K562 (cell line): Measurements from ENCODE around the gene HBM. TPM values are rescaled to one million over a fixed set of nuclear protein-coding genes. Genes with fewer than 3 reads are reported as not detected.

Experiments used
- ARID1B ChIP-seq: fragments of 450-650 bp; IDR thresholded peaks from 2 replicates; pipeline ENCODE4 v1.6.1; 2016; ENCODE audit warnings: antibody characterized with exemption, mild to moderate bottlenecking, inconsistent platforms
- CXXC5 ChIP-seq: fragments of 250-450 bp; sonication (Bioruptor Pico); IDR thresholded peaks from 2 replicates; pipeline ENCODE4 v1.8.0; 2022; ENCODE audit warnings: inconsistent platforms, mild to moderate bottlenecking, moderate library complexity
- DACH1 ChIP-seq: fragments of 450-650 bp; IDR thresholded peaks from 2 replicates; pipeline ENCODE4 v1.6.1; 2018; ENCODE audit not compliant: partially characterized antibody
- DPF2 ChIP-seq: fragments of 450-650 bp; IDR thresholded peaks from 2 replicates; pipeline ENCODE4 v1.6.1; 2016
- GATAD2A ChIP-seq: fragments of 450-650 bp; IDR thresholded peaks from 2 replicates; pipeline ENCODE4 v1.6.1; 2017
- KDM1A ChIP-seq, 2 experiments: fragments of 450-650 bp; IDR thresholded peaks; 2 replicates each; pipeline ENCODE4 v1.6.1; 2016; ENCODE audit warnings: mild to moderate bottlenecking in 2 of 2
- NFE2 ChIP-seq: IDR thresholded peaks from 2 replicates; pipeline ENCODE4 v1.6.1; 2014; ENCODE audit warnings: antibody characterized with exemption, low read depth
- PHF21A ChIP-seq: fragments of 450-650 bp; IDR thresholded peaks from 2 replicates; pipeline ENCODE4 v1.6.1; 2017; ENCODE audit warnings: low read depth, borderline replicate concordance
- PURB ChIP-seq: sonication (generic); formaldehyde crosslinking; IDR thresholded peaks from 2 replicates; pipeline ENCODE4 v1.9.0; 2021; ENCODE audit warnings: low read depth, mild to moderate bottlenecking, missing genetic modification reagents
- RCOR1 ChIP-seq, 2 experiments: IDR thresholded peaks; 2 replicates each; pipeline ENCODE4 v1.6.1; 2012; ENCODE audit warnings: low read depth in 2 of 2, low read length in 2 of 2, borderline replicate concordance in 1 of 2, improper control_type of control experiment in 1 of 2
- TBL1XR1 ChIP-seq, 2 experiments: IDR thresholded peaks; 2 replicates each; pipeline ENCODE4 v1.6.1; 2012; ENCODE audit warnings: improper control_type of control experiment in 2 of 2, low read length in 2 of 2, mild to moderate bottlenecking in 1 of 2
- ZFX ChIP-seq: sonication (generic); formaldehyde crosslinking; IDR thresholded peaks from 2 replicates; pipeline ENCODE4 v1.8.0; 2022; ENCODE audit warnings: mild to moderate bottlenecking, missing genetic modification reagents, moderate library complexity
- ZNF212 ChIP-seq: fragments of 450-650 bp; formaldehyde crosslinking; IDR thresholded peaks from 2 replicates; pipeline ENCODE4 v1.4.0; 2020; ENCODE audit warnings: mild to moderate bottlenecking
- polyA plus RNA-seq, 8 experiments: library from polyadenylated mRNA; depleted of rRNA in 4 of 8; stranded (reverse) in 5 of 8; unstranded in 3 of 8; fragments of >200 nt; fragmentation: Nextera tagmentation in 2 of 8; fragmentation: Illumina TruSeq in 1 of 8; extraction: Ambion mirVana in 2 of 8; extraction: Trizol in 1 of 8; gene quantifications; 2 replicates each; pipeline versions ENCODE4 v1.2.1 to v1.2.3, GENCODE V29; 2011 to 2014; ENCODE audit warnings: inconsistent platforms in 1 of 8, missing spikeins in 1 of 8
- total RNA-seq, 7 experiments: library from RNA; depleted of rRNA in 6 of 7; stranded (reverse); fragments of >200 nt in 6 of 7; fragmentation: Illumina TruSeq in 2 of 7; extraction: Trizol in 2 of 7; gene quantifications; 2 replicates each; pipeline versions ENCODE4 v1.2.1 to v1.2.3, GENCODE V29; 2011 to 2021; ENCODE audit warnings: low replicate concordance in 1 of 7
- TF ChIP-seq, protein P1 (sequence below), 2 experiments: fragments of 450-650 bp; IDR thresholded peaks; 2 replicates each; pipeline ENCODE4 v1.6.1; 2018; ENCODE audit warnings: mild to moderate bottlenecking in 2 of 2, low read depth in 1 of 2; ENCODE audit not compliant: partially characterized antibody in 2 of 2
- TF ChIP-seq, protein P2 (sequence below): sonication (generic); formaldehyde crosslinking; IDR thresholded peaks from 2 replicates; pipeline ENCODE4 v1.8.0; 2022; ENCODE audit warnings: mild to moderate bottlenecking, missing genetic modification reagents
- TF ChIP-seq, protein P3 (sequence below): fragments of 450-650 bp; formaldehyde crosslinking; IDR thresholded peaks from 2 replicates; pipeline ENCODE4 v1.4.0; 2022; ENCODE audit warnings: mild to moderate bottlenecking, moderate library complexity
- TF ChIP-seq, protein P4 (sequence below): fragments of 200-800 bp; sonication (Bioruptor generic); IDR thresholded peaks from 2 replicates; pipeline ENCODE4 v1.6.1; 2017; ENCODE audit warnings: missing genetic modification characterization, missing compliant biosample characterization
- TF ChIP-seq, protein P5 (sequence below): fragments of 250-450 bp; sonication (Bioruptor Pico); IDR thresholded peaks from 2 replicates; pipeline ENCODE4 v1.8.0; 2021; ENCODE audit warnings: moderate library complexity, mild to moderate bottlenecking, inconsistent platforms
- TF ChIP-seq, protein P6 (sequence below): sonication (generic); formaldehyde crosslinking; IDR thresholded peaks from 2 replicates; pipeline ENCODE4 v1.8.0; 2022; ENCODE audit warnings: missing genetic modification reagents, mild to moderate bottlenecking, moderate library complexity, borderline replicate concordance

The HBM gene
- total and polyA plus RNA-seq, 9 of the 15 experiments (the other 6 are each of a cell fraction or from before 2014, with no cell fraction given): not detected

DNA sequence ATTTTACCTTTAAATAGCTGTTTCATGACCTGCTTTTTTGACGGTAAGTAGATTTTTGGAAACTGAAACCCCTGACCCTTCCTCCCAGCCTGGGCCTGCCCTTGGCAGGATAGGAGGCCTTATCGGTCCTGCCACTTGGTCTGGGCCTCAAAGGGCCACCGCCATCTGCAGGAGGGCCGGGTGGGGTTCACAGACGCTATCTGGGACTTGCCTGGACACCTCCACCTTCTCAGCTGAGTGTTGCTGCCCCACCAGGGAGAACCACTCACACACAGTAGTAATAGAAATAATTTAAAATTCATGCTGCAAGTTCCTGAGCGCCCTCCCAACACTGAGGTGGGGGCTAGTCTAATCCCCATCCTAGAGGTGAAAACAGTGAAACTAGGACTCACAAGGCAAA, 22.7 kb upstream of the HBM start (continued):
- TF ChIP-seq, protein P1, sequence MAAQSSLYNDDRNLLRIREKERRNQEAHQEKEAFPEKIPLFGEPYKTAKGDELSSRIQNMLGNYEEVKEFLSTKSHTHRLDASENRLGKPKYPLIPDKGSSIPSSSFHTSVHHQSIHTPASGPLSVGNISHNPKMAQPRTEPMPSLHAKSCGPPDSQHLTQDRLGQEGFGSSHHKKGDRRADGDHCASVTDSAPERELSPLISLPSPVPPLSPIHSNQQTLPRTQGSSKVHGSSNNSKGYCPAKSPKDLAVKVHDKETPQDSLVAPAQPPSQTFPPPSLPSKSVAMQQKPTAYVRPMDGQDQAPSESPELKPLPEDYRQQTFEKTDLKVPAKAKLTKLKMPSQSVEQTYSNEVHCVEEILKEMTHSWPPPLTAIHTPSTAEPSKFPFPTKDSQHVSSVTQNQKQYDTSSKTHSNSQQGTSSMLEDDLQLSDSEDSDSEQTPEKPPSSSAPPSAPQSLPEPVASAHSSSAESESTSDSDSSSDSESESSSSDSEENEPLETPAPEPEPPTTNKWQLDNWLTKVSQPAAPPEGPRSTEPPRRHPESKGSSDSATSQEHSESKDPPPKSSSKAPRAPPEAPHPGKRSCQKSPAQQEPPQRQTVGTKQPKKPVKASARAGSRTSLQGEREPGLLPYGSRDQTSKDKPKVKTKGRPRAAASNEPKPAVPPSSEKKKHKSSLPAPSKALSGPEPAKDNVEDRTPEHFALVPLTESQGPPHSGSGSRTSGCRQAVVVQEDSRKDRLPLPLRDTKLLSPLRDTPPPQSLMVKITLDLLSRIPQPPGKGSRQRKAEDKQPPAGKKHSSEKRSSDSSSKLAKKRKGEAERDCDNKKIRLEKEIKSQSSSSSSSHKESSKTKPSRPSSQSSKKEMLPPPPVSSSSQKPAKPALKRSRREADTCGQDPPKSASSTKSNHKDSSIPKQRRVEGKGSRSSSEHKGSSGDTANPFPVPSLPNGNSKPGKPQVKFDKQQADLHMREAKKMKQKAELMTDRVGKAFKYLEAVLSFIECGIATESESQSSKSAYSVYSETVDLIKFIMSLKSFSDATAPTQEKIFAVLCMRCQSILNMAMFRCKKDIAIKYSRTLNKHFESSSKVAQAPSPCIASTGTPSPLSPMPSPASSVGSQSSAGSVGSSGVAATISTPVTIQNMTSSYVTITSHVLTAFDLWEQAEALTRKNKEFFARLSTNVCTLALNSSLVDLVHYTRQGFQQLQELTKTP (IDR thresholded peaks at IDR 0.05; ENCODE audit: low read depth in 1 of 2, partially characterized antibody in 2 of 2): peak in 1 of 2 experiments; percentile 14
- peak; percentile 95 for TF ChIP-seq DPF2
- TF ChIP-seq RCOR1 (IDR thresholded peaks at IDR 0.05; ENCODE audit: borderline replicate concordance in 1 of 2, low read depth in 2 of 2, low read length in 2 of 2): peak; percentile 78 to 85; a peak in 2 of 4 replicates
- TF ChIP-seq, protein P2, sequence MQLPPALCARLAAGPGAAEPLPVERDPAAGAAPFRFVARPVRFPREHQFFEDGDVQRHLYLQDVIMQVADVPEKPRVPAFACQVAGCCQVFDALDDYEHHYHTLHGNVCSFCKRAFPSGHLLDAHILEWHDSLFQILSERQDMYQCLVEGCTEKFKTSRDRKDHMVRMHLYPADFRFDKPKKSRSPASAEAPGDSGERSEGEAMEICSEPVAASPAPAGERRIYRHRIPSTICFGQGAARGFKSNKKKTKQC (CRISPR knock-in tag): peak; percentile 12; the same call in 1 of the 2 replicates
- TF ChIP-seq KDM1A (IDR thresholded peaks at IDR 0.05): peak; percentile 78 to 88
- peak; percentile 63 for TF ChIP-seq DACH1
- peak; percentile 73; the same call in 1 of the 2 replicates for TF ChIP-seq GATAD2A
- TF ChIP-seq, protein P3, sequence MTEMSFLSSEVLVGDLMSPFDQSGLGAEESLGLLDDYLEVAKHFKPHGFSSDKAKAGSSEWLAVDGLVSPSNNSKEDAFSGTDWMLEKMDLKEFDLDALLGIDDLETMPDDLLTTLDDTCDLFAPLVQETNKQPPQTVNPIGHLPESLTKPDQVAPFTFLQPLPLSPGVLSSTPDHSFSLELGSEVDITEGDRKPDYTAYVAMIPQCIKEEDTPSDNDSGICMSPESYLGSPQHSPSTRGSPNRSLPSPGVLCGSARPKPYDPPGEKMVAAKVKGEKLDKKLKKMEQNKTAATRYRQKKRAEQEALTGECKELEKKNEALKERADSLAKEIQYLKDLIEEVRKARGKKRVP (CRISPR knock-in tag): peak; percentile 39; the same call in 1 of the 2 replicates
- peak; percentile 97 for TF ChIP-seq ARID1B
- TF ChIP-seq, protein P4, sequence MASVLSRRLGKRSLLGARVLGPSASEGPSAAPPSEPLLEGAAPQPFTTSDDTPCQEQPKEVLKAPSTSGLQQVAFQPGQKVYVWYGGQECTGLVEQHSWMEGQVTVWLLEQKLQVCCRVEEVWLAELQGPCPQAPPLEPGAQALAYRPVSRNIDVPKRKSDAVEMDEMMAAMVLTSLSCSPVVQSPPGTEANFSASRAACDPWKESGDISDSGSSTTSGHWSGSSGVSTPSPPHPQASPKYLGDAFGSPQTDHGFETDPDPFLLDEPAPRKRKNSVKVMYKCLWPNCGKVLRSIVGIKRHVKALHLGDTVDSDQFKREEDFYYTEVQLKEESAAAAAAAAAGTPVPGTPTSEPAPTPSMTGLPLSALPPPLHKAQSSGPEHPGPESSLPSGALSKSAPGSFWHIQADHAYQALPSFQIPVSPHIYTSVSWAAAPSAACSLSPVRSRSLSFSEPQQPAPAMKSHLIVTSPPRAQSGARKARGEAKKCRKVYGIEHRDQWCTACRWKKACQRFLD (CRISPR knock-in tag): peak; percentile 69; the same call in 1 of the 2 replicates
- peak; percentile 31; the same call in 1 of the 2 replicates for TF ChIP-seq NFE2
- TF ChIP-seq PURB (CRISPR knock-in tag): no peak
- TF ChIP-seq PHF21A: no peak
- TF ChIP-seq CXXC5 (CRISPR knock-in tag): peak; percentile 76
- peak; percentile 80 for TF ChIP-seq ZFX (CRISPR knock-in tag)
- TF ChIP-seq, protein P5, sequence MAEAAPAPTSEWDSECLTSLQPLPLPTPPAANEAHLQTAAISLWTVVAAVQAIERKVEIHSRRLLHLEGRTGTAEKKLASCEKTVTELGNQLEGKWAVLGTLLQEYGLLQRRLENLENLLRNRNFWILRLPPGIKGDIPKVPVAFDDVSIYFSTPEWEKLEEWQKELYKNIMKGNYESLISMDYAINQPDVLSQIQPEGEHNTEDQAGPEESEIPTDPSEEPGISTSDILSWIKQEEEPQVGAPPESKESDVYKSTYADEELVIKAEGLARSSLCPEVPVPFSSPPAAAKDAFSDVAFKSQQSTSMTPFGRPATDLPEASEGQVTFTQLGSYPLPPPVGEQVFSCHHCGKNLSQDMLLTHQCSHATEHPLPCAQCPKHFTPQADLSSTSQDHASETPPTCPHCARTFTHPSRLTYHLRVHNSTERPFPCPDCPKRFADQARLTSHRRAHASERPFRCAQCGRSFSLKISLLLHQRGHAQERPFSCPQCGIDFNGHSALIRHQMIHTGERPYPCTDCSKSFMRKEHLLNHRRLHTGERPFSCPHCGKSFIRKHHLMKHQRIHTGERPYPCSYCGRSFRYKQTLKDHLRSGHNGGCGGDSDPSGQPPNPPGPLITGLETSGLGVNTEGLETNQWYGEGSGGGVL: no peak
- TF ChIP-seq, protein P6, sequence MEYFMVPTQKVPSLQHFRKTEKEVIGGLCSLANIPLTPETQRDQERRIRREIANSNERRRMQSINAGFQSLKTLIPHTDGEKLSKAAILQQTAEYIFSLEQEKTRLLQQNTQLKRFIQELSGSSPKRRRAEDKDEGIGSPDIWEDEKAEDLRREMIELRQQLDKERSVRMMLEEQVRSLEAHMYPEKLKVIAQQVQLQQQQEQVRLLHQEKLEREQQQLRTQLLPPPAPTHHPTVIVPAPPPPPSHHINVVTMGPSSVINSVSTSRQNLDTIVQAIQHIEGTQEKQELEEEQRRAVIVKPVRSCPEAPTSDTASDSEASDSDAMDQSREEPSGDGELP (CRISPR knock-in tag): peak; percentile 93
- TF ChIP-seq TBL1XR1 (IDR thresholded peaks at IDR 0.05; ENCODE audit: low read length in 2 of 2): peak; percentile 82; a peak in 3 of 4 replicates
- no peak for TF ChIP-seq ZNF212
